T-helper 17 cell (primary cell): Measurements from ENCODE around the gene MRPS10. TPM values are rescaled to one million over a fixed set of nuclear protein-coding genes. Genes with fewer than 3 reads are reported as not detected.
"Not testable (repeated sequence)": the region's sequence is repeated elsewhere in the genome, so short reads cannot be mapped to it uniquely, and the experiment has no call there.

ENCODE experiments used
- ATAC-seq: fragments of 150-1000 bp; cut with Tn5 transposase; 2 replicates; pipeline ENCODE4 v1.10.0; 2021; ENCODE audit warnings: mild to moderate bottlenecking, moderate library complexity
- DNase-seq, 3 donors: peaks; one replicate each; pipeline versions ENCODE4 v3.0.0 to v3.0.0-alpha.2; 2020 to 2021
- H3K9me3 ChIP-seq: one replicate; pipeline ENCODE4 v1.7.0; 2013; ENCODE audit warnings: low read length, mild to moderate bottlenecking; ENCODE audit not compliant: control insufficient read depth, poor library complexity, severe bottlenecking
- H3K27ac Mint-ChIP-seq: one replicate; pipeline ENCODE4 v1.8.0; 2022; ENCODE audit warnings: mild to moderate bottlenecking, moderate library complexity, mixed read lengths
- H3K27me3 Mint-ChIP-seq: one replicate; pipeline ENCODE4 v1.8.0; 2022; ENCODE audit warnings: mixed read lengths
- H3K36me3 Mint-ChIP-seq: one replicate; pipeline ENCODE4 v1.8.0; 2022; ENCODE audit warnings: low read depth, mixed read lengths
- H3K4me1 Mint-ChIP-seq: one replicate; pipeline ENCODE4 v1.8.0; 2022; ENCODE audit warnings: mild to moderate bottlenecking, mixed read lengths
- H3K4me3 Mint-ChIP-seq: one replicate; pipeline ENCODE4 v1.8.0; 2022; ENCODE audit warnings: mild to moderate bottlenecking, moderate library complexity, mixed read lengths
- total RNA-seq, 4 donors: library from RNA in 2 of 4; stranded (reverse) in 2 of 4; gene quantifications; one replicate each; pipeline ENCODE4 v1.2.3 and lab custom pipeline; 2022 to 2026

MRPS10 gene
- total RNA-seq, 2 donors from 2014 or later = 15.4 to 20.1 TPM

- H3K9me3 ChIP-seq, ATAC-seq, H3K36me3 Mint-ChIP-seq, H3K27me3 Mint-ChIP-seq, DNase-seq: not testable (repeated sequence)
- peak overlapping the region; percentile 54 for H3K27ac Mint-ChIP-seq
- H3K4me1 Mint-ChIP-seq = peaks cover 14% of the 10 kb centered on the region
- peak overlapping the region; percentile 77 for H3K4me3 Mint-ChIP-seq
Measured at GRCh38 chr6:42216495-42216894, 1.2 kb downstream of the MRPS10 start.

- H3K27ac Mint-ChIP-seq = no peak overlapping the region
- H3K9me3 ChIP-seq = no peaks in the 10 kb centered on the region
- ATAC-seq = no peak
- no peaks in the 10 kb centered on the region for H3K36me3 Mint-ChIP-seq
- no peak for DNase-seq
- no peaks in the 10 kb centered on the region for H3K27me3 Mint-ChIP-seq
- H3K4me1 Mint-ChIP-seq = peaks cover 10% of the 10 kb centered on the region
- no peak overlapping the region for H3K4me3 Mint-ChIP-seq
Measured at GRCh38 chr6:42212442-42212841, 5.2 kb downstream of the MRPS10 start.

- Mint-ChIP-seq H3K4me1 (peaks cover 9% of the 10 kb centered on the region), H3K36me3 (no peaks in the 10 kb centered on the region), H3K27ac (no peak overlapping the region), H3K4me3 (no peak overlapping the region), H3K27me3 (no peaks in the 10 kb centered on the region)
- H3K9me3 ChIP-seq = no peaks in the 10 kb centered on the region
- ATAC-seq (no peak), DNase-seq (no peak)
Measured at GRCh38 chr6:42211726-42212125, 5.9 kb downstream of the MRPS10 start.

- Mint-ChIP-seq H3K36me3 (no peaks in the 10 kb centered on the region), H3K4me3 (no peak overlapping the region)
Measured at GRCh38 chr6:42210551-42210950, 7.1 kb downstream of the MRPS10 start.

GRCh38 chr6:42207559-42207958 lies 10.1 kb downstream of the MRPS10 start:
- not testable (repeated sequence) for DNase-seq, H3K36me3 Mint-ChIP-seq, H3K27me3 Mint-ChIP-seq

More at GRCh38 chr6:42210551-42210950, 7.1 kb downstream of the MRPS10 start:
- H3K9me3 ChIP-seq = no peaks in the 10 kb centered on the region
- DNase-seq (no peak), ATAC-seq (no peak)
- Mint-ChIP-seq H3K4me1 (peaks cover 6% of the 10 kb centered on the region), H3K27me3 (no peaks in the 10 kb centered on the region), H3K27ac (no peak overlapping the region)

GRCh38 chr6:42204768-42205282 lies 12.8 kb downstream of the MRPS10 start:
- ATAC-seq (no peak), DNase-seq (no peak)
- peaks cover 3% of the 10 kb centered on the region for H3K36me3 Mint-ChIP-seq
- H3K27ac Mint-ChIP-seq = no peak overlapping the region
- no peaks in the 10 kb centered on the region for H3K4me1 Mint-ChIP-seq
- H3K9me3 ChIP-seq = no peaks in the 10 kb centered on the region
- no peaks in the 10 kb centered on the region for H3K27me3 Mint-ChIP-seq
- no peak overlapping the region for H3K4me3 Mint-ChIP-seq

More at GRCh38 chr6:42207559-42207958, 10.1 kb downstream of the MRPS10 start:
- H3K4me3 Mint-ChIP-seq, H3K27ac Mint-ChIP-seq, H3K4me1 Mint-ChIP-seq, ATAC-seq, H3K9me3 ChIP-seq: not testable (repeated sequence)

GRCh38 chr6:42203183-42203582 lies 14.5 kb downstream of the MRPS10 start:
- no peak overlapping the region for H3K4me3 Mint-ChIP-seq
- DNase-seq = no peak
- H3K27ac Mint-ChIP-seq = no peak overlapping the region
- ATAC-seq = no peak
- H3K4me1 Mint-ChIP-seq = no peaks in the 10 kb centered on the region
- H3K9me3 ChIP-seq = no peaks in the 10 kb centered on the region
- no peaks in the 10 kb centered on the region for H3K27me3 Mint-ChIP-seq
- H3K36me3 Mint-ChIP-seq = peaks cover 3% of the 10 kb centered on the region

GRCh38 chr6:42202131-42202915 lies 15.3 kb downstream of the MRPS10 start:
- not testable (repeated sequence) for H3K27me3 Mint-ChIP-seq, H3K36me3 Mint-ChIP-seq, H3K4me3 Mint-ChIP-seq, DNase-seq, ATAC-seq, H3K27ac Mint-ChIP-seq, H3K9me3 ChIP-seq, H3K4me1 Mint-ChIP-seq

GRCh38 chr6:42201382-42201781 lies 16.3 kb downstream of the MRPS10 start:
- H3K9me3 ChIP-seq = no peaks in the 10 kb centered on the region
- H3K27ac Mint-ChIP-seq = no peak overlapping the region
- no peak for DNase-seq
- H3K36me3 Mint-ChIP-seq = peaks cover 3% of the 10 kb centered on the region
- ATAC-seq = no peak
- H3K27me3 Mint-ChIP-seq = no peaks in the 10 kb centered on the region
- no peak overlapping the region for H3K4me3 Mint-ChIP-seq
- H3K4me1 Mint-ChIP-seq = no peaks in the 10 kb centered on the region

GRCh38 chr6:42200035-42200434 lies 17.6 kb downstream of the MRPS10 start:
- no peak for ATAC-seq

GRCh38 chr6:42199106-42199981 lies 18.3 kb downstream of the MRPS10 start:
- Mint-ChIP-seq H3K4me3 (no peak overlapping the region), H3K27ac (no peak overlapping the region), H3K4me1 (peaks cover under 1% of the 10 kb centered on the region), H3K36me3 (peaks cover 3% of the 10 kb centered on the region), H3K27me3 (no peaks in the 10 kb centered on the region)
- ATAC-seq (no peak), DNase-seq (no peak)
- H3K9me3 ChIP-seq = no peaks in the 10 kb centered on the region

More at GRCh38 chr6:42200035-42200434, 17.6 kb downstream of the MRPS10 start:
- H3K4me1 Mint-ChIP-seq = no peaks in the 10 kb centered on the region
- DNase-seq = no peak
- peaks cover 3% of the 10 kb centered on the region for H3K36me3 Mint-ChIP-seq
- no peak overlapping the region for H3K27ac Mint-ChIP-seq
- H3K4me3 Mint-ChIP-seq = no peak overlapping the region
- H3K9me3 ChIP-seq = no peaks in the 10 kb centered on the region
- H3K27me3 Mint-ChIP-seq = no peaks in the 10 kb centered on the region

GRCh38 chr6:42197555-42198362 lies 19.9 kb downstream of the MRPS10 start:
- no peak overlapping the region for H3K4me3 Mint-ChIP-seq
- H3K9me3 ChIP-seq = no peaks in the 10 kb centered on the region
- H3K4me1 Mint-ChIP-seq = peaks cover 3% of the 10 kb centered on the region
- ATAC-seq = peak; percentile 66
- peaks cover 5% of the 10 kb centered on the region for H3K36me3 Mint-ChIP-seq
- no peak overlapping the region for H3K27ac Mint-ChIP-seq
- no peaks in the 10 kb centered on the region for H3K27me3 Mint-ChIP-seq
- no peak for DNase-seq
